ENCODE results near the gene NKX6-2.

DNA sequence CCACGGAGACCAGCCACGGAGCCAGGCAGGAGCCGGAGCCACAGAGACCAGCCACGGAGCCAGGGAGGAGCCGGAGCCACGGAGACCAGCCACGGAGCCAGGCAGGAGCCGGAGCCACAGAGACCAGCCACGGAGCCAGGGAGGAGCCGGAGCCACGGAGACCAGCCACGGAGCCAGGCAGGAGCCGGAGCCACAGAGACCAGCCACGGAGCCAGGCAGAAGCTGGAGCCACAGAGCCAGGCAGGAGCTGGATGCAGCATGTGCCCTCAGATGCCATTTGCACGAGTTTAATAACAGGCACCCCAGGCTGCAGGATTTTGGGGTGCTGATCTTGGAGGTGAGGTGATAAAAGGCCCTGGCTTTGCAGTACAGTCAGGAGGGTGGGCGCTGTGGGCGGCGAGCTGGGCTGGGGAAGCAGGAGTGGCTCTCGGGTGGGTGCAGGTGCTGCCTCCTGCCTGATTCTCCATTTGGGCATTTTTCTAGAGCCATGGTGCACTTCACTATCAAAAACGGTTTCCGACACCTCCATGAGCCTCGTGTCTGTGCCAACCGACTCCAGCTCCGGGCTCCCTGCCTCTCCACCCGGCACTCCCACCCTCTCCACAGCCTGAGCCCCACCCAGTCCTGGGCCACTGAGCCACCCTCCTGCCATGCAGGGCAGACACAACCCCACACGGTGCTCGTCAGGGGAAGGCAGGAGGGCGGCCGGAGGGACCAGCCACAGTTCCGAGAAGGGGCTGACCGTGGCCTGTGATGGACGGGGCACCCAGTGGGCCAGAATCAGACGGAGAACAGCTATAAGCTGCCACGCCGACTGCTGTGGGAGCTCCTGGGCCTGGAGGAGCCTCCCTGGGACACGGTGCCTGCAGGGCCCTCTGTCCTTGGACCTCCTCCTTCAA lies 40.8 kb upstream of the NKX6-2 start:
- TF ChIP-seq, protein P1, sequence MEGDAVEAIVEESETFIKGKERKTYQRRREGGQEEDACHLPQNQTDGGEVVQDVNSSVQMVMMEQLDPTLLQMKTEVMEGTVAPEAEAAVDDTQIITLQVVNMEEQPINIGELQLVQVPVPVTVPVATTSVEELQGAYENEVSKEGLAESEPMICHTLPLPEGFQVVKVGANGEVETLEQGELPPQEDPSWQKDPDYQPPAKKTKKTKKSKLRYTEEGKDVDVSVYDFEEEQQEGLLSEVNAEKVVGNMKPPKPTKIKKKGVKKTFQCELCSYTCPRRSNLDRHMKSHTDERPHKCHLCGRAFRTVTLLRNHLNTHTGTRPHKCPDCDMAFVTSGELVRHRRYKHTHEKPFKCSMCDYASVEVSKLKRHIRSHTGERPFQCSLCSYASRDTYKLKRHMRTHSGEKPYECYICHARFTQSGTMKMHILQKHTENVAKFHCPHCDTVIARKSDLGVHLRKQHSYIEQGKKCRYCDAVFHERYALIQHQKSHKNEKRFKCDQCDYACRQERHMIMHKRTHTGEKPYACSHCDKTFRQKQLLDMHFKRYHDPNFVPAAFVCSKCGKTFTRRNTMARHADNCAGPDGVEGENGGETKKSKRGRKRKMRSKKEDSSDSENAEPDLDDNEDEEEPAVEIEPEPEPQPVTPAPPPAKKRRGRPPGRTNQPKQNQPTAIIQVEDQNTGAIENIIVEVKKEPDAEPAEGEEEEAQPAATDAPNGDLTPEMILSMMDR (IDR thresholded peaks at IDR 0.05) = no peak
- no peak for TF ChIP-seq POLR2A (IDR thresholded peaks at IDR 0.05)
